Nephron progenitor cell (in vitro differentiated cells): ENCODE measurements around the gene FKBP1B.

Source experiments
- DNase-seq: peaks from one replicate; pipeline ENCODE4 v3.0.0; 2021
- H3K27ac Mint-ChIP-seq: 2 replicates; pipeline ENCODE4 v1.8.0; 2021; ENCODE audit warnings: mild to moderate bottlenecking, moderate library complexity, mixed read lengths
- H3K27me3 Mint-ChIP-seq: 2 replicates; pipeline ENCODE4 v1.8.0; 2021; ENCODE audit warnings: mild to moderate bottlenecking, low read depth, mixed read lengths; ENCODE audit not compliant: poor library complexity
- H3K36me3 Mint-ChIP-seq: 2 replicates; pipeline ENCODE4 v1.8.0; 2021; ENCODE audit warnings: low read depth, mixed read lengths
- H3K4me1 Mint-ChIP-seq: 2 replicates; pipeline ENCODE4 v1.8.0; 2021; ENCODE audit warnings: mixed read lengths
- H3K4me3 Mint-ChIP-seq: 2 replicates; pipeline ENCODE4 v1.8.0; 2021; ENCODE audit warnings: mild to moderate bottlenecking, moderate library complexity, mixed read lengths
- H3K9me3 Mint-ChIP-seq: 2 replicates; pipeline ENCODE4 v1.8.0; 2021; ENCODE audit warnings: mild to moderate bottlenecking, moderate library complexity, mixed read lengths
- TF ChIP-seq, protein P1 (sequence below): fragments of 200-600 bp; sonication (generic); IDR thresholded peaks from 2 replicates; pipeline ENCODE4 v1.5.0; 2021; ENCODE audit warnings: antibody characterized with exemption

Gene FKBP1B

DNA sequence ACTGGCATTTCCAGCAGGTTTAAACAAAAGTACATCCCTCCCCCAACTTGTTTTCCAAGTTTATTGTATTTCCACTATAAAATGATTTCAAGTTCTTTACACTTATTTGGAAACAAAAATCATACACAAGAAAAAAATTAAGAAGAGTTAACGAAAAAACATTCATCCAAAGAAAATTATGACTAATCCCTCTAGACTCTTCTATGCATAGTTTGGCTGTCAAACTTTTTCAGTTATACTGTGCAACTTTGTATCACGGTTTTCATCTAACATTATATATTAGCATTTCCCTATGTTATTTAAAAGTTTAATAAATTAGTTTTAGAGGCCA lies 3.0 kb upstream of the FKBP1B start:
- Mint-ChIP-seq H3K4me3 (peak overlapping the region; percentile 95), H3K27ac (no peak overlapping the region), H3K4me1 (peaks cover 26% of the 10 kb centered on the region), H3K36me3 (peaks cover 8% of the 10 kb centered on the region), H3K9me3 (no peaks in the 10 kb centered on the region), H3K27me3 (peaks cover 2% of the 10 kb centered on the region)
- TF ChIP-seq, protein P1, sequence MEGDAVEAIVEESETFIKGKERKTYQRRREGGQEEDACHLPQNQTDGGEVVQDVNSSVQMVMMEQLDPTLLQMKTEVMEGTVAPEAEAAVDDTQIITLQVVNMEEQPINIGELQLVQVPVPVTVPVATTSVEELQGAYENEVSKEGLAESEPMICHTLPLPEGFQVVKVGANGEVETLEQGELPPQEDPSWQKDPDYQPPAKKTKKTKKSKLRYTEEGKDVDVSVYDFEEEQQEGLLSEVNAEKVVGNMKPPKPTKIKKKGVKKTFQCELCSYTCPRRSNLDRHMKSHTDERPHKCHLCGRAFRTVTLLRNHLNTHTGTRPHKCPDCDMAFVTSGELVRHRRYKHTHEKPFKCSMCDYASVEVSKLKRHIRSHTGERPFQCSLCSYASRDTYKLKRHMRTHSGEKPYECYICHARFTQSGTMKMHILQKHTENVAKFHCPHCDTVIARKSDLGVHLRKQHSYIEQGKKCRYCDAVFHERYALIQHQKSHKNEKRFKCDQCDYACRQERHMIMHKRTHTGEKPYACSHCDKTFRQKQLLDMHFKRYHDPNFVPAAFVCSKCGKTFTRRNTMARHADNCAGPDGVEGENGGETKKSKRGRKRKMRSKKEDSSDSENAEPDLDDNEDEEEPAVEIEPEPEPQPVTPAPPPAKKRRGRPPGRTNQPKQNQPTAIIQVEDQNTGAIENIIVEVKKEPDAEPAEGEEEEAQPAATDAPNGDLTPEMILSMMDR = no peak
- DNase-seq = no peak

DNA sequence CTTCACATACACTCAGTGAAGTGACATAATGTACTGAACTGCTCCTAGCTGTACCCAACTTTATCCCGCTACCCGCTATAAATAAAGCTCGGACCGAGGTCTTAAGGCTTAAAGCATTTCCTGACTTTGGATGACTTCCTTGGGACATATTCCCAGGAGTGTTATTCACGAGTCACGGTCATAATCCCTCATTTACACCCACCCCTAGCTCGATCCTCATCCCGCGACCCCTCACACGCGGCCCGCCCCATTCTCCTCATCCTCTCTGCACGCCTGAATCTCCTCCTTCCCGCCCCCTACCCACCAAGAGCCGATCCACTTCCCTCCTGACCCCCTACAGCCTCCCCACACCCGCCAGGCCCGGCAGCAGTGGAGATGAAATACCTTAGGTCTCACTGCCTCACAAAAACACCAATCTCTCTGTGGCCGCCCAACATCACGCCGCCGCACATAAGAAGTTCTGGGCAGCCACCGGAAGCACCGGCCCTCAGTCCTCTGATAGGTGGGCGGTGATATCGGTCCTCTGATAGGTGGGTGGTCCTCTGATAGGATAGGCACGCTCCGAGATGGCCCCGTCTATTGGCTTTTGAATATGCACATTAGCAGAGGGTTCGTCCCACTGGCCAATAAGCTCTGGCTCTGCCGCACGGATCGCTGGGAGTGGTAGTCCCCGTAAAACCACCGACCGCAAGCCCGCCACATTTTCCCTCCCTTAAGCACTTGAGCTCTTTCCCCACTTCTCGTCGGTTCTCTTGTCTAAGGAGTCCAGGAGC lies 2.4 kb upstream of the FKBP1B start, which contains the start of gene WDCP:
Gene WDCP, minus strand, starts transcription at position 462 of the 773 bp plus-strand sequence. CDS start 7,897 bp downstream, outside the sequence.
- TF ChIP-seq, protein P1 = no peak
- H3K27ac Mint-ChIP-seq = peak within 1 kb of the TSS; percentile 83
- H3K4me1 Mint-ChIP-seq = peaks cover 26% of the 10 kb centered on the region
- peaks cover 8% of the 10 kb centered on the region for H3K36me3 Mint-ChIP-seq
- peak within 1 kb of the TSS; percentile 95 for H3K4me3 Mint-ChIP-seq
- peak; percentile 86 for DNase-seq
- no peaks in the 10 kb centered on the region for H3K9me3 Mint-ChIP-seq
- peaks cover 2% of the 10 kb centered on the region for H3K27me3 Mint-ChIP-seq

DNA sequence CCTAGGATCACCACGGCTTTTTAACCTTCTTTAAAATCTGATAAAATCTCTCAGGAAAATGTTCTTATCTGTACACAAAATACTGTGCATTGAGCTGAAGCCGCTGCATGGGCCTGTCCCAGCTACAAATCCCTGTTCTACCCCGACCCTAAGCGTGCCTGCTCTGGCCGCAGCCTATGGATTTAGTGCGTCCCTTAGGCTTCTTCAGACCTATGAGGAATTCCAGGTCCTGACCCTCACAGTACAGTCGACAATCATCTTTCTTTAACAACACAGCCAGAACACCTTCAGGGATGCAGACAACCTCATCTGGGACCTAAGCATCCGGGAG lies 1.9 kb upstream of the FKBP1B start:
- H3K4me1 Mint-ChIP-seq = peaks cover 26% of the 10 kb centered on the region
- peak overlapping the region; percentile 20 for H3K27ac Mint-ChIP-seq
- H3K36me3 Mint-ChIP-seq = peaks cover 8% of the 10 kb centered on the region
- no peaks in the 10 kb centered on the region for H3K9me3 Mint-ChIP-seq
- peak overlapping the region; percentile 95 for H3K4me3 Mint-ChIP-seq
- TF ChIP-seq, protein P1 = no peak
- H3K27me3 Mint-ChIP-seq = peaks cover 2% of the 10 kb centered on the region
- DNase-seq = no peak

DNA sequence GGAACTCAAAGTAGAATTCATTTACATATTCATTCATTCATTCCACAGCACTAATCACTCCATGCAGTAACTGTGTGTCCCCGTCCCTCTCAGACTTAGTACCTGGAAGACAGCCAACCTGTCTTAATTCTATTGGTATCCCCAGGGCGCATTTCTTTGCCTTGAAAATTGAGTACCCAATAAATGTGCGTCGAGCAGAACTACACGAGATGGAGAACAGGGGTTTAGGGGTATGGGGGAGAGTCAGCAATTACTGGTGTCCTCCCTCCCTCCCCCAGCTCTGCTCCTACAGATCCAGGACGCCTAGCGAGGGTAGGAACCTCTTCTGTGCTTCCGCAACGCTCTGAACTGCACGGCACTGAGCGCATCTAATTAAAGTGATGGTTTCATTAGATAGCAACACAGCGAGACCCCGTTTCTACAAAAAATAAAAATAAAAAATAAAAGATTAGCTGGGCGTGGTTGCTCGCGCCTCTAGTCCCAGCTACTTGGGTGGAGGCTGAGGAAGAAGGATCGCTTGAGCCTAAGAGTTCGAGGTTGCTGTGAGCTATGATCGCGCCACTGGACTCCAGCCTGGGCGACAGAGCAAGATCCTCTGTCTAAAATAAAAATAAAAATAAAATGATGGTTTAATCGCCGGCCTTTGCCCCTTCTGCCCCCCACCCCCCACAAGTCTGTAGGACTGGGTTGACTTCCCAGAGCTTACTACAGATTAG lies 614 bp upstream of the FKBP1B start:
- Mint-ChIP-seq H3K36me3 (peaks cover under 1% of the 10 kb centered on the region), H3K4me3 (no peak overlapping the region), H3K4me1 (peaks cover 26% of the 10 kb centered on the region), H3K9me3 (no peaks in the 10 kb centered on the region), H3K27ac (no peak overlapping the region), H3K27me3 (peaks cover 2% of the 10 kb centered on the region)
- no peak for DNase-seq
- TF ChIP-seq, protein P1 = no peak

DNA sequence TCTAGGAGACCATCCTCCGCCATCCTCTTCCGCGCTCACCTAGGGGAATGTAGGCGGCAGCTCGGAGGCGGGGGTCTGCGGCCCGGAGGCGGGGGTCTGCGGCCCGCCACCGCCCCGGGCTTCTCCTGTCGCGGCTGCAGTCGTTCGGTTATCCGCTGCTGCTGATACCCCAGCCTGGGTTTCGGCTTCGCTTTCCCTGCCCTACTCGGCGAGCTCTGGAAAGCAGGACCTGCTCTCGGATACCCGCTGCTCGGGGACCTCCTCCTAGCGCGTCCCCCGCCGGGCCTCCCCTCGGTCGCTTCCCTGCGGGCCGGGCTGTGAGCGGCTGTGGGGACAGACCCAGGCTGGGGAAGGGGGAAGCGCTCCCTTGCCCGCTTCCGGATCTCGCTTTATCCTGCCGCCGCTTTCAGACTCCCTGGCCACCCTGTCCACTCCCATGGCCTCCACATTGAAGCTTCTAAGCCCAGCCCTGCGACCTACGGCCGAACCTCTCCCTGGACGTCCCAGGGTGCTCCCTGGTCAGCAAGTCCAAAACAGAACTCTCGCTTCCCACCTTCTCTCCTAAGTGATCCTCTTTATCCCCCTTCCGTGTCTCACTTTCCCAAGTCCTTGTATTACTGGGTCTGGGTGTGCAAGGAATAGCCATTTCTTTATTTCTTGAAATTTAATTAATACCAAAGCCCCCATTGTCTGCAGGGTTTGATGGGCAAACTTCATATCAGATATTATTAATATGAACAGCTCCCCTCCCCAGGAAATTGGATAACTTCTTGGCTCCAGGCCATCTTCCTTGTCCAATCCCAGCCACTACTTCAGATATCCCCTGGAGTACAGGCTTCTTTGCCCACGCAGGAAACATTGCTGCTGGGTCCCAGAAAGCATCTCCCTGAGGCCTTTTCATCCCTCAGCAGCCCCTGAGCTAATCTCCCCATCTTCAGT lies 769 bp downstream of the FKBP1B start:
- no peaks in the 10 kb centered on the region for H3K9me3 Mint-ChIP-seq
- H3K36me3 Mint-ChIP-seq = peaks cover 1% of the 10 kb centered on the region
- H3K27ac Mint-ChIP-seq = no peak overlapping the region
- no peak overlapping the region for H3K4me3 Mint-ChIP-seq
- H3K27me3 Mint-ChIP-seq = peaks cover 2% of the 10 kb centered on the region
- peak; percentile 61 for DNase-seq
- TF ChIP-seq, protein P1 = no peak
- H3K4me1 Mint-ChIP-seq = peaks cover 20% of the 10 kb centered on the region
